Astrocyte of the cerebellum (primary cell): ENCODE measurements around the gene DCP1A.
A peak's percentile ranks its signal among the peaks of the same experiment; 100 is the strongest.
"Not testable (repeated sequence)": the region's sequence is repeated elsewhere in the genome, so short reads cannot be mapped to it uniquely, and the experiment has no call there.

Experiments
- DNase-seq: peaks from one replicate; pipeline ENCODE4 v3.0.0-alpha.2; 2011; ENCODE audit warnings: low read depth
- H3K4me3 ChIP-seq: 2 replicates; pipeline ENCODE4 v1.5.1; 2011; ENCODE audit warnings: mild to moderate bottlenecking, low read depth, low read length, moderate library complexity
- in situ Hi-C: cut with HindIII; loops from 2 replicates; pipeline ENCODE4 v1.10.0; 2017; ENCODE audit warnings: low sequenced_read_pairs
- TF ChIP-seq, protein P1 (sequence below): IDR thresholded peaks from 2 replicates; pipeline ENCODE4 v1.5.1; 2012; ENCODE audit warnings: low read length, low read depth, moderate library complexity, mild to moderate bottlenecking; ENCODE audit errors: missing control alignments

Gene DCP1A

DNA sequence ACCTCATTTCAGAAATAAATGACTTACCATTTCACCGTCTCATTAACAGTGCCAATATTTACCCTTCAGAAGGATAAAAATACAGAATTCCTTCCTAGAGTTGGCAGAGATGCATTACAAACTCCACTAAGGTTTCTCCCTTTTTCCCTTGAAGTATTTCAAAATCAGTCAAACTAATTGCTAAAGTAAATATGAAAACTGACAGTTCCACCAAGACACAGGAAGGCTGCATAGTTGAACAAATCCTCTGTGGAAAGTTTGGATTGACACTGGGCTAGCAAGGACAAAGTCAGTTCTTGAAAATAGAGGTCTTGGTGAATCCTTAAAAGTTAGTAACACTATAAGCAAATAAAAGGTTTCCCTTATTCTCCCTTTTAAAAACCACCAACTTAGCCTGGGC lies 34.5 kb downstream of the DCP1A start:
- no peak for DNase-seq
- H3K4me3 ChIP-seq = no peak overlapping the region
- TF ChIP-seq, protein P1, sequence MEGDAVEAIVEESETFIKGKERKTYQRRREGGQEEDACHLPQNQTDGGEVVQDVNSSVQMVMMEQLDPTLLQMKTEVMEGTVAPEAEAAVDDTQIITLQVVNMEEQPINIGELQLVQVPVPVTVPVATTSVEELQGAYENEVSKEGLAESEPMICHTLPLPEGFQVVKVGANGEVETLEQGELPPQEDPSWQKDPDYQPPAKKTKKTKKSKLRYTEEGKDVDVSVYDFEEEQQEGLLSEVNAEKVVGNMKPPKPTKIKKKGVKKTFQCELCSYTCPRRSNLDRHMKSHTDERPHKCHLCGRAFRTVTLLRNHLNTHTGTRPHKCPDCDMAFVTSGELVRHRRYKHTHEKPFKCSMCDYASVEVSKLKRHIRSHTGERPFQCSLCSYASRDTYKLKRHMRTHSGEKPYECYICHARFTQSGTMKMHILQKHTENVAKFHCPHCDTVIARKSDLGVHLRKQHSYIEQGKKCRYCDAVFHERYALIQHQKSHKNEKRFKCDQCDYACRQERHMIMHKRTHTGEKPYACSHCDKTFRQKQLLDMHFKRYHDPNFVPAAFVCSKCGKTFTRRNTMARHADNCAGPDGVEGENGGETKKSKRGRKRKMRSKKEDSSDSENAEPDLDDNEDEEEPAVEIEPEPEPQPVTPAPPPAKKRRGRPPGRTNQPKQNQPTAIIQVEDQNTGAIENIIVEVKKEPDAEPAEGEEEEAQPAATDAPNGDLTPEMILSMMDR = no peak
- in situ Hi-C loops = no loop called here

DNA sequence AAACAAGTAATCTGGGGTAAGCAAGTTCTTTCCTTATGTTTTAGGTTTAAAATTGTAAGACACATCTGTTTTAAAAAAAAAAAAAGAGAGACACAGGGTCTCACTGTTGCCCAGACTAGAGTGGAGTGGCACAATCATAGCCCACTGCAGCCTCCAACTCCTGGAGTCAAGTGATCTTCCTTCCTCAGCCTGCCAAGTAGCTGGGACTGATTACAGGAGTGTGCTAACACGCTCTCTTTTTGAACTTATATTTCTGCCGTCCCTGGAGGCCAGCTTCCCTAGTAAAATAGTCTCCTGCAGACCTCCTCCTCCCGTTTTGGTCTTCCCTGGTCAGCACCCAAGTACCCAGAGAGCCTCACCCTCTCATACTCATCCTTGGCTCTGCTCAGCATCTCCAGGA lies 35.5 kb downstream of the DCP1A start:
- TF ChIP-seq, protein P1 = no peak
- no peak for DNase-seq
- in situ Hi-C loops = no loop called here
- H3K4me3 ChIP-seq = no peak overlapping the region

DNA sequence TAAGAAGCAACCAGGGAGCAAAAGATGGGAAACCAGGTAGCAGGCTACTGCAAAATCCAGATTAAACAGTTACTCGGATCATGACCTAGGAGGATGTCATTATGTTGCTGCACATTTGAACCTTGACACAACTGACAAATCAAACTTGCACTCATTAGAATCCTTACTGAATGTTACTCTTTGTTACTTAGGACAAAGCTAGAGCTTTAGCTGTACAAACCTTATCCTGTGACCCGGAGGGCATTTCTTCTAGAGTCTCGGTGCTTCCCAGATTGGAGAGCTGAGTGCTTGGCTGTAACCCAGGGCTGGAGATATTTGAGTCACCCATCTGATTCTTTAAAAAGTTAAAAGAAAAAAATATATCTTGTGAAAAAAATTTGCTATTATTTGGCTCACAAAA lies 43.4 kb downstream of the DCP1A start:
- DNase-seq = no peak
- H3K4me3 ChIP-seq = no peak overlapping the region
- in situ Hi-C loops = no loop called here
- TF ChIP-seq, protein P1 = no peak

DNA sequence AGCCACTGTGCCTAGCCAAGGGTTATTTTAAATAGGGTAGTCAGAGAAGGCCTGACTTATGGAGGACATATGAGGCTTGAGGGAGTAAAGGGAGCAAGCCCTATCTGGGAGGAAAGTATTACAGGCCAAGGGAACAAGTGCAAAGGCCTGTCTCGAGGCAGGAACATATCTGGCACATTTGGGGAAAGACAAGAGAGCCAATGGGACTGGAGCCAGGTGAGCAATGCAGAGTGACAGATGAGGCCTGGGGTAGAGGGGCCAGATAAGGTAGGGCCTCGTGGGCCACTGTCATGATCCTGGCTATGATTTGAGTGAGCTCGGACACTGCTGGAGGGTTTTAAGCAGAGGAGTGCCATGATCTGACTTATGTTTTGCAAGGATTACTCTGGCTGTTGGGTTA lies 43.8 kb downstream of the DCP1A start:
- in situ Hi-C loops = no loop called here
- TF ChIP-seq, protein P1 = no peak
- DNase-seq = no peak
- no peak overlapping the region for H3K4me3 ChIP-seq

DNA sequence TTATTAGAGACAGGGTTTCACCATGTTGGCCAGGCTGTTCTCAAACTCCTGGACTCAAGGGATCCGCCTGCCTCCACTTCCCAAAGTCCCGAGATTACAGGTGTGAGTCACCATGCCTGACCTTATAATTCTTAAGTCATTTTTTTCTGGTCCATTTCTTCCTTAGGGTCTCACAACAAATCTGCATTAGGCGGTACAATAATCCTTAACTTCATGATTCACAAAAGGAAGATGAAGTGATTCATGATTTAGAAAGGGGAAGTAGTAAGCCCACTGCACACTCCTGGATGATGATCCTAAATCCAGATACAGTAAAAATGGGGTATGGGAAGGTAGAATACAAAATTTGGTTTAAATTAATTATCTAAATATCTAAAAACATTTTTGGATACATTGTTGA lies 46.5 kb downstream of the DCP1A start:
- H3K4me3 ChIP-seq = no peak overlapping the region
- in situ Hi-C loops = no loop called here
- DNase-seq = no peak
- TF ChIP-seq, protein P1 = no peak

DNA sequence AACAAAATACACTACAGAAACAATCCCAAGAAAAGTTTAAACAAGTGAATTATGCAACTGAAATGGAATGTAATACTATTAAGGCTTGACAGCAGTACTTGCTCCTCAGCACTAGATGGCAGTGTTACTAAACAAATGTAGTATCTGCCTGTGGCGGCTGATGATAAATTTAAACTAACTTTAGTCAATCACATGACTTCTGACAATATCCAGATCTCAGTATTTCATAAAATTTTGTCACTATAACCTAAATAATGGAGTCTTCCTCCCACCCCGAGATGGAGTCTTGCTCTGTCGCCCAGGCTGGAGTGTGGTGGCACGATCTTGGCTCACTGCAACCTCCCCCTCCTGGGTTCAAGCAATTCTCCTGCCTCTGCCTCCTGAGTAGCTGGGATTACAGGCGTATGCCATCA lies 47.7 kb downstream of the DCP1A start:
- H3K4me3 ChIP-seq, in situ Hi-C loops: not testable (repeated sequence)
- TF ChIP-seq, protein P1 = peak; percentile 75
- DNase-seq = peak; percentile 36

DNA sequence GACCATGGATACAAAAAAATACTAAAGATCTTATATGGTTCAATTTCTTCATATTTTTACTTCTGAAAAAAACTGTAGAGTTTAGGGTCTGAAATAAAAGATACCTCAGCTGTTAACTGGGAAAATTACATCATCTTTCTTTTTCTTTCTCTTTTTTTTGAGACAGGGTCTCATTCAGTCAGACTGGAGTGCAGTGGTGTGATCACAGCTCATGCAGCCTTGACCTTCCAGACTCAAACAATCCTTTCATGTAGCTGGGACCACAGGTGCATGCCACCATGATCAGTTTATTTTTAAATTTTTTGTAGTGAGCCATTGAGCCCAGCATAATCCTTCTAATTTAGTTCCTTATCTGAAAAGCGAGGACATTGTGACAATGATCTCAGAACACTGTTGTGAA lies 51.9 kb downstream of the DCP1A start:
- in situ Hi-C loops = no loop called here
- TF ChIP-seq, protein P1 = no peak
- DNase-seq = no peak
- H3K4me3 ChIP-seq = no peak overlapping the region
